ENCODE data around the gene PHLDA2. TPM values are rescaled to one million over a fixed set of nuclear protein-coding genes. Genes with fewer than 3 reads are reported as not detected.

The PHLDA2 gene
- total and polyA plus RNA-seq, 9 of the 15 experiments (the other 6 are each of a cell fraction or from before 2014, with no cell fraction given): 0.43 to 42.4 (median 4.7) TPM

DNA sequence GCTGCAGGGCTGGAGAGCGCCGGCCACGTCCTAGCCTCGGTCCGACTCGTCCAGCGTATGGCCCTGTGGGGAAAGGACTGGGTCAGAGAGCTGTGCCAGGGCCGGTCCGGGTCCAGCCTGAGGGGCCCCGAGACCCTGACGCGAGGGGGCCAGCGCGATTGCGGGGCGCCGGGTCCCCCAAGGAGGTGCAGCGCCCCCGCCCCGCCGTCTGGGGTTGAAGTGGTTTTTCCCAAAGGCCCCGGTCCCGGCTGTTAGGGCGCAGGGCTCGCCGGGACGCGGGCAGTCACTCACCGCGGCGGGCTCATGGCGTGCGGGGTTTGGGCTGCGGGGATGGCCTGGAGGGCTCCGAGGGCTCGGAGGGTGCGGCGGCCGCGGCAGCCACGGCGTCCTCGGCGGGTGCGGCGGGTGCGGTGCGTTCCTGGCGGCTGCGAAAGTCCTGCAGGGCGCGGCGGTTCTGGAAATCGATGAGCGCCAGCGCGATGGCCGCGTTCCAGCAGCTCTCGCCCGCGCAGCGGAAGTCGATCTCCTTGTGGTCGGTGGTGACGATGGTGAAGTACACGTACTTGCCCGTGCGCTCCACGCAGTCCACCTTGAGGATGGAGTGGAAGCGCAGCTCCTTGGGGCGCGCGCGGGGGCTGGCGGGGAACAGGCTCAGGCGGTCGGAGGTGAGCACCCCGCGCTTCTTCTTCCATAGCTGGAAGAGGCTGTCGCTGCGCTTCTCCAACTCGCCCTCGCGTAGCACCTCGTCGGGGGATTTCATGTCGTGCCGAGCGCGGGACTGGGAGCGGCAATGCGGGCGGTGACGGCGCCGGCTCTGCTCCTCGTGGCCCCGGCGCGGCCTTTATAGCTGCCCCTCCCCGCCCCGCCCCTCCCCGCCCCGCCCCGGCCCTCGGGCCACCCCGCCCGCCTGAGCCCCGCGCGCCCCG lies at the start of gene PHLDA2 (continued):
- TF ChIP-seq, protein P1, sequence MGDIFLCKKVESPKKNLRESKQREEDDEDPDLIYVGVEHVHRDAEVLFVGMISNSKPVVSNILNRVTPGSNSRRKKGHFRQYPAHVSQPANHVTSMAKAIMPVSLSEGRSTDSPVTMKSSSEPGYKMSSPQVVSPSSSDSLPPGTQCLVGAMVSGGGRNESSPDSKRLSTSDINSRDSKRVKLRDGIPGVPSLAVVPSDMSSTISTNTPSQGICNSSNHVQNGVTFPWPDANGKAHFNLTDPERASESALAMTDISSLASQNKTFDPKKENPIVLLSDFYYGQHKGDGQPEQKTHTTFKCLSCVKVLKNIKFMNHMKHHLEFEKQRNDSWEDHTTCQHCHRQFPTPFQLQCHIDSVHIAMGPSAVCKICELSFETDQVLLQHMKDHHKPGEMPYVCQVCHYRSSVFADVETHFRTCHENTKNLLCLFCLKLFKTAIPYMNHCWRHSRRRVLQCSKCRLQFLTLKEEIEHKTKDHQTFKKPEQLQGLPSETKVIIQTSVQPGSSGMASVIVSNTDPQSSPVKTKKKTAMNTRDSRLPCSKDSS (IDR thresholded peaks at IDR 0.05; ENCODE audit: low read depth, partially characterized antibody): no peak
- TF ChIP-seq CTCFL (IDR thresholded peaks at IDR 0.05; ENCODE audit: borderline replicate concordance, insufficient read depth, low read depth, low read length, poor library complexity, severe bottlenecking) (no peak), ZNF165 (CRISPR knock-in tag; IDR thresholded peaks at IDR 0.05; ENCODE audit: borderline replicate concordance) (no peak), ZNF639 (CRISPR knock-in tag; conservative IDR thresholded peaks at IDR 0.05 in 1 of 2, IDR thresholded peaks at IDR 0.05 in 1 of 2) (0 out of 4 replicates have a peak, but pooled peaks of 1 of the 2 experiments have one; percentile 16), GTF2F1 (IDR thresholded peaks at IDR 0.05; ENCODE audit: low read depth, low read length) (no peak; the same call in 1 of the 2 replicates), HNRNPLL (IDR thresholded peaks at IDR 0.05; ENCODE audit: low read depth, low read length, poor library complexity, severe bottlenecking) (peak; percentile 60), GTF2B (IDR thresholded peaks at IDR 0.05; ENCODE audit: extremely low read depth, insufficient read length) (no peak), HDAC8 (tag; IDR thresholded peaks at IDR 0.05) (no peak)
- TF ChIP-seq, protein P2, sequence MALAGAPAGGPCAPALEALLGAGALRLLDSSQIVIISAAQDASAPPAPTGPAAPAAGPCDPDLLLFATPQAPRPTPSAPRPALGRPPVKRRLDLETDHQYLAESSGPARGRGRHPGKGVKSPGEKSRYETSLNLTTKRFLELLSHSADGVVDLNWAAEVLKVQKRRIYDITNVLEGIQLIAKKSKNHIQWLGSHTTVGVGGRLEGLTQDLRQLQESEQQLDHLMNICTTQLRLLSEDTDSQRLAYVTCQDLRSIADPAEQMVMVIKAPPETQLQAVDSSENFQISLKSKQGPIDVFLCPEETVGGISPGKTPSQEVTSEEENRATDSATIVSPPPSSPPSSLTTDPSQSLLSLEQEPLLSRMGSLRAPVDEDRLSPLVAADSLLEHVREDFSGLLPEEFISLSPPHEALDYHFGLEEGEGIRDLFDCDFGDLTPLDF (CRISPR knock-in tag; IDR thresholded peaks at IDR 0.05): 0 out of 2 replicates have a peak, but pooled peaks have one; percentile 41
- TF ChIP-seq, protein P3, sequence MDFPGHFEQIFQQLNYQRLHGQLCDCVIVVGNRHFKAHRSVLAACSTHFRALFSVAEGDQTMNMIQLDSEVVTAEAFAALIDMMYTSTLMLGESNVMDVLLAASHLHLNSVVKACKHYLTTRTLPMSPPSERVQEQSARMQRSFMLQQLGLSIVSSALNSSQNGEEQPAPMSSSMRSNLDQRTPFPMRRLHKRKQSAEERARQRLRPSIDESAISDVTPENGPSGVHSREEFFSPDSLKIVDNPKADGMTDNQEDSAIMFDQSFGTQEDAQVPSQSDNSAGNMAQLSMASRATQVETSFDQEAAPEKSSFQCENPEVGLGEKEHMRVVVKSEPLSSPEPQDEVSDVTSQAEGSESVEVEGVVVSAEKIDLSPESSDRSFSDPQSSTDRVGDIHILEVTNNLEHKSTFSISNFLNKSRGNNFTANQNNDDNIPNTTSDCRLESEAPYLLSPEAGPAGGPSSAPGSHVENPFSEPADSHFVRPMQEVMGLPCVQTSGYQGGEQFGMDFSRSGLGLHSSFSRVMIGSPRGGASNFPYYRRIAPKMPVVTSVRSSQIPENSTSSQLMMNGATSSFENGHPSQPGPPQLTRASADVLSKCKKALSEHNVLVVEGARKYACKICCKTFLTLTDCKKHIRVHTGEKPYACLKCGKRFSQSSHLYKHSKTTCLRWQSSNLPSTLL (IDR thresholded peaks at IDR 0.05): 0 out of 2 replicates have a peak, but pooled peaks have one; percentile 20
- TF ChIP-seq, protein P4, sequence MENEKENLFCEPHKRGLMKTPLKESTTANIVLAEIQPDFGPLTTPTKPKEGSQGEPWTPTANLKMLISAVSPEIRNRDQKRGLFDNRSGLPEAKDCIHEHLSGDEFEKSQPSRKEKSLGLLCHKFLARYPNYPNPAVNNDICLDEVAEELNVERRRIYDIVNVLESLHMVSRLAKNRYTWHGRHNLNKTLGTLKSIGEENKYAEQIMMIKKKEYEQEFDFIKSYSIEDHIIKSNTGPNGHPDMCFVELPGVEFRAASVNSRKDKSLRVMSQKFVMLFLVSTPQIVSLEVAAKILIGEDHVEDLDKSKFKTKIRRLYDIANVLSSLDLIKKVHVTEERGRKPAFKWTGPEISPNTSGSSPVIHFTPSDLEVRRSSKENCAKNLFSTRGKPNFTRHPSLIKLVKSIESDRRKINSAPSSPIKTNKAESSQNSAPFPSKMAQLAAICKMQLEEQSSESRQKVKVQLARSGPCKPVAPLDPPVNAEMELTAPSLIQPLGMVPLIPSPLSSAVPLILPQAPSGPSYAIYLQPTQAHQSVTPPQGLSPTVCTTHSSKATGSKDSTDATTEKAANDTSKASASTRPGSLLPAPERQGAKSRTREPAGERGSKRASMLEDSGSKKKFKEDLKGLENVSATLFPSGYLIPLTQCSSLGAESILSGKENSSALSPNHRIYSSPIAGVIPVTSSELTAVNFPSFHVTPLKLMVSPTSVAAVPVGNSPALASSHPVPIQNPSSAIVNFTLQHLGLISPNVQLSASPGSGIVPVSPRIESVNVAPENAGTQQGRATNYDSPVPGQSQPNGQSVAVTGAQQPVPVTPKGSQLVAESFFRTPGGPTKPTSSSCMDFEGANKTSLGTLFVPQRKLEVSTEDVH (IDR thresholded peaks at IDR 0.05; ENCODE audit: low read depth, partially characterized antibody): no peak

All from K562 (cell line).